ENCODE results near the gene GID8.

The GID8 gene

DNA sequence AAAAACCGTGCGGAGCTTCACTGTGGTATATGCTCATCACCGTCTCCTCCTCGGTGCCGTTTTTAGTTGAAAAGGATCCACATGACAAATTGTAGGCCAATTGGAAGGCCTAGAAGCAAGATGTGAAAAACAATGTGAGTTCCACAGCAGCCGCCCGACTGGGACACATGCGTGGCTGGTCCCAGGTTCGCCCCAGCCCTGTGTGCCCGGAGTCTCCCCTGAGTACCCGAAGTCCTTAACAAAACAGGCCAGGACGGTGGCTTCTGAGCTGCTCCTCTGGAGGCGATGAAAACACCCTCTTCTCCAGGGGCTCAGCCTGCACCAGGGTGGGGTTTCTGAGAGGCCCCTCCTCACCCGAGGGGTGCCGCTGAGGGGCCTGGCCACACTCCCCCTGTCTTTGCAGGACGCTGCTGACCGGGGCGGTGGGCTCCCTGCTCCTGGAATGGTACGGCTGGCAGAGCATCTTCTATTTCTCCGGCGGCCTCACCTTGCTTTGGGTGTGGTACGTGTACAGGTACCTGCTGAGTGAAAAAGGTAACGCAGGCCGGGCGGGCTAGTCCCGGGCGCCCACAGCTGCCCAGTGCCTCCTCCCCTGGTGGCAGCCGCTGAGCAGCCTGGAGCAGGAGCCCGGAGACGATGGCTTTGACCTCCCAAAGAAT, 24.4 kb downstream of the GID8 start:
- TF ChIP-seq, protein P1, sequence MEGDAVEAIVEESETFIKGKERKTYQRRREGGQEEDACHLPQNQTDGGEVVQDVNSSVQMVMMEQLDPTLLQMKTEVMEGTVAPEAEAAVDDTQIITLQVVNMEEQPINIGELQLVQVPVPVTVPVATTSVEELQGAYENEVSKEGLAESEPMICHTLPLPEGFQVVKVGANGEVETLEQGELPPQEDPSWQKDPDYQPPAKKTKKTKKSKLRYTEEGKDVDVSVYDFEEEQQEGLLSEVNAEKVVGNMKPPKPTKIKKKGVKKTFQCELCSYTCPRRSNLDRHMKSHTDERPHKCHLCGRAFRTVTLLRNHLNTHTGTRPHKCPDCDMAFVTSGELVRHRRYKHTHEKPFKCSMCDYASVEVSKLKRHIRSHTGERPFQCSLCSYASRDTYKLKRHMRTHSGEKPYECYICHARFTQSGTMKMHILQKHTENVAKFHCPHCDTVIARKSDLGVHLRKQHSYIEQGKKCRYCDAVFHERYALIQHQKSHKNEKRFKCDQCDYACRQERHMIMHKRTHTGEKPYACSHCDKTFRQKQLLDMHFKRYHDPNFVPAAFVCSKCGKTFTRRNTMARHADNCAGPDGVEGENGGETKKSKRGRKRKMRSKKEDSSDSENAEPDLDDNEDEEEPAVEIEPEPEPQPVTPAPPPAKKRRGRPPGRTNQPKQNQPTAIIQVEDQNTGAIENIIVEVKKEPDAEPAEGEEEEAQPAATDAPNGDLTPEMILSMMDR (IDR thresholded peaks at IDR 0.05; ENCODE audit: insufficient read depth, low read depth, low read length, missing control alignments) = no peak
- H3K4me3 ChIP-seq (ENCODE audit: low read length) = no peak overlapping the region
- DNase-seq (ENCODE audit: low read depth) = no peak

DNA sequence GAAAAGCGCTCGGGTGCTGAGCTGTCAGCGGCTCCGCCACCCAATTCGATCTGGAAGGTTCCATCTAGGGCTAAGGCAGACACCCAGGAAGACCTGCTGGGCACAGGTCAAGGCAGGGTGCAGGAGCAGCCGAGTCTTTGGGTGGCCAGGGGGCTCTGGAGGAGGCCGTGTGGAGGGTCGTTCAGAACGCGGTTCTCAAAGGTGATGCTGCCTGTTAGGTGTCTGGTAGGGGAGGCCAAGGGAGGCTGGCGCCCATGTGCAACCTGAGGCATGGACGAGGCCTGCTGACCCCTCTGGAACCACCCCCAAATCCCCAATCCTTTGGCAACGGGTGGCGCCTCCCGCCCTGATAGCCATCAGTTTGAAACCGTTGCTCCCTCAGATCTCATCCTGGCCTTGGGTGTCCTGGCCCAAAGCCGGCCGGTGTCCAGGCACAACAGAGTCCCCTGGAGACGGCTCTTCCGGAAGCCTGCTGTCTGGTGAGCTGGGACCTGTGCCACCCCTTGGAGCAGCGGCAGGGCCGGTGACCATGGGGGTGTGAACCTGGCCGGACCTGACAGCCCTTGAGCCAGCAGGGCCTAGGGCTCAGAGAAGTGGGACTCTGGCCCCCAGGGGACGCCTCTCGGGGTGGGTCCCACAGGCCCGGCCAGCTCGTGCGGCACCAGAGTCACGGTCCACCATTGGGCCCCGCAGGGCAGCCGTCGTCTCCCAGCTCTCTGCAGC, 25.1 kb downstream of the GID8 start:
- no peak for DNase-seq (ENCODE audit: low read depth)
- no peak overlapping the region for H3K4me3 ChIP-seq (ENCODE audit: low read length)
- TF ChIP-seq, protein P1 (IDR thresholded peaks at IDR 0.05; ENCODE audit: insufficient read depth, low read depth, low read length, missing control alignments) = no peak

DNA sequence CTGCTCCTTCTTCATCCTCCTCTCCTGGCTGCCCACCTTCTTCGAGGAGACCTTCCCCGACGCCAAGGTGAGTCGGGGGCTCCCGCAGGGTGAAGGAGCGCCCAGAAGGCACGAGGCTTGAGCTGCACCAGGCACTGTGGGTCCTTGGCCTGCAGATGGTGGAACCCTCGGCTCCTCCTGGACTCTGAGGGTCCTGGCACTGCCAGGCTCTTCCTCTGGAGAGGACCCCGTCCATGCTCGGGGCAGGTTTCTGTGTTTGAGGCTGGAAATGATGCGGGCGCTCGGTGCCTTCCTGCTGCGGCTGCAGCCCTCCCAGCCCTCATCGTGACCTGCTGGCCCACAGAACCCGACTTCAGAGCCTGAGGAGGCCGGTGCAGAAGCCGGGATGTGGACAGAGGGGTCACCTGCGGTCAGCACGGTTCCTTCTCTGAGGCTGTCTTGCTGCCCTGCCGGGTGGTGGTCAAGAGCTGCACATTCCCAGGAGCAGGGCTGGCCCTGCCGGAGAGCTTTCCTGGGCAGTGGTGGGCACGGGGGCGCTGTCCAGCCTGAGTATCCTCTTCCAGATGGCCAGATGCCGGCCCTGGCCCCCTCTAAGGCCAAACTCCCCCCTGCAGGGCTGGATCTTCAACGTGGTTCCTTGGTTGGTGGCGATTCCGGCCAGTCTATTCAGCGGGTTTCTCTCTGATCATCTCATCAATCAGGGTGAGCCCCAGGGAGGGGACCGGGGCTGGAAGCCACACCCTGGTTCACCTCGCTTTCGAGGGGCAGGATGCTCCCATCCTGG, 25.9 kb downstream of the GID8 start:
- DNase-seq (ENCODE audit: low read depth) = no peak
- TF ChIP-seq, protein P1 (IDR thresholded peaks at IDR 0.05; ENCODE audit: insufficient read depth, low read depth, low read length, missing control alignments) = no peak
- H3K4me3 ChIP-seq (ENCODE audit: low read length) = no peak overlapping the region

DNA sequence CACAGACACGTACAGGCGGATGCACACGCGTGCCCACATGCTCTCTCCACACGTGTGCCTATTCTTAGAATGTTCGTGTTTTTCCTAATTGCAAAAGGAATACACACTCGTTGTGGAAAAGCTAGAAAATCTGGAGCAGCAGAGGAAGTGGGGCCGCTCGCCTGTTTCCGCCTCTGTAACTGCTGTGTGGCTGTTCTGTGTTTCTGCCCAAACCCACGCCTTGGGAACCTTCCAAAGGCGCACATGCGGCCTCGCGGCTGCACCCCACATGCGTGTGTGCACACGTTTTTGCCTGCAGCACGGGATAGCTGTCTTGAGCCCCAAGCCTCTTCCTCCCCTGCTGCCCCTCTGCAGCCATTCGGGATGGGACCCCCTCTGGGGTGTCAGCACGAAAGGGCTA, 26.8 kb downstream of the GID8 start:
- DNase-seq (ENCODE audit: low read depth) = peak; percentile 28
- H3K4me3 ChIP-seq (ENCODE audit: low read length) = no peak overlapping the region
- TF ChIP-seq, protein P1 (IDR thresholded peaks at IDR 0.05; ENCODE audit: insufficient read depth, low read depth, low read length, missing control alignments) = no peak

DNA sequence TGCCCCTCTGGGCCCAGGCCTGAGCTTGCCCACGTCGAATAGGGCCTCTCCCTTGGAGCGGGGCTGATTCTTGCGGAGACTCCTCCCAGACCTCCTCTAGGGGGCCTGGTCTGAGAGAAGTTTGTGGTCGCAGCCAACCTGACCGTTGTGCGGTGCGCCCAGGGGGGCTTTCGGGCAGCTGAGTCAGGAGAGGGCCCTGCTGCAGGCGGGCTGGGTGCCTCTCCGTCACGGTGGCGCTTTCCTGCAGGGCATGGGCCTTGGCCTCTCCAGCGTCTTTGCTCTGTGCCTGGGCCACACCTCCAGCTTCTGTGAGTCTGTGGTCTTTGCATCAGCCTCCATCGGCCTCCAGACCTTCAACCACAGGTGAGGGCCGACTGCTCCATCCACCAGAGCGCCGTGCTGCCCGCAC, 27.4 kb downstream of the GID8 start:
- no peak overlapping the region for H3K4me3 ChIP-seq (ENCODE audit: low read length)
- TF ChIP-seq, protein P1 (IDR thresholded peaks at IDR 0.05; ENCODE audit: insufficient read depth, low read depth, low read length, missing control alignments) = no peak
- DNase-seq (ENCODE audit: low read depth) = no peak

DNA sequence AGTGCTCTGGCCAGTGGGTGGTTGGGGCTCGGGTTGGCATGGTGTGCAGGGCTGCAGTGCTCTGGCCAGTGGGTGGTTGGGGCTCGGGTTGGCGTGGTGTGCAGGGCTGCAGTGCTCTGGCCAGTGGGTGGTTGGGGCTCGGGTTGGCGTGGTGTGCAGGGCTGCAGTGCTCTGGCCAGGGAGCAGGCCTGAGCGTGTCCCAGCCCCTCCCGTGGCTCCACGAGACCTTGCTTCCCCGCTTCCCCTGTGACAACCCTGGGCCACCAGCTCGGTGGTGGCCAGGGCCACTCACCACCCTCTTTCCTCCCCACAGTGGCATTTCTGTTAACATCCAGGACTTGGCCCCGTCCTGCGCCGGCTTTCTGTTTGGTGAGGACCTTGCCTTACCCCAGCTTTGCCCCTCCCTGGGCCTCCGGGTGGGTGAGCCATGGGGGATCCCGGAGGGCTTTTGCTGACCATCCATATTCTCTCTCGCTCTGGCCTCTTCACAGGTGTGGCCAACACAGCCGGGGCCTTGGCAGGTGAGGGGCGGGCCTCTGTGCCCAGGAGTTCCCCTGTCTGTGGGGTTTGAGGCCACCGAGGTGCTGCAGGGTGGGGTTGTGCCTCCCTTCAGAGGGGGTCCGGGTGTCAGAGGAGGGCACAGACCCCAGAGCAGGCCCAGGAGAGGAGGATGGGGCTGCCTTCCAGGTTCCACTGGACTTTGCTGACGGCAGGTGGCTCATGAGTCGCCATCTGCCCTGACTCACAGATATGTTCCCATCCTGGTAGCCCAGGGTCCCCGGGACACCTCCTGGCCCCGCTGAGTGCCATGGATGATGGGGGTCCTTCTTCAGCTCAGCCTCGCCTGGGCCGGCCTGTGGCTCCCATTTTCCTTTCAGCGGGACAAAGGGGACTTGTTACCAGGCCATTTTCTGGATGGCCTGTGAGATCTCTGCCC, 28.5 kb downstream of the GID8 start:
- no peak overlapping the region for H3K4me3 ChIP-seq (ENCODE audit: low read length)
- TF ChIP-seq, protein P1 (IDR thresholded peaks at IDR 0.05; ENCODE audit: insufficient read depth, low read depth, low read length, missing control alignments) = no peak
- no peak for DNase-seq (ENCODE audit: low read depth)

Data from epithelial cell of esophagus (primary cell).